Cardiac muscle cell (in vitro differentiated cells and primary cell): ENCODE measurements around the gene MGAT5. TPM values are rescaled to one million over a fixed set of nuclear protein-coding genes. Genes with fewer than 3 reads are reported as not detected.

Experiments used
- DNase-seq, 2 donors: peaks; one replicate each; pipeline versions ENCODE4 v3.0.0 to v3.0.0-alpha.2; 2010 to 2017; ENCODE audit warnings: low read depth in 1 of 2, low spot score in 1 of 2
- H3K27ac ChIP-seq: fragments of 200-600 bp; sonication (generic); 2 replicates; pipeline ENCODE4 v1.5.1; 2016
- H3K27me3 ChIP-seq: fragments of 200-600 bp; sonication (generic); 2 replicates; pipeline ENCODE4 v1.6.0; 2016; ENCODE audit warnings: control low read depth
- H3K36me3 ChIP-seq: fragments of 200-600 bp; sonication (generic); 2 replicates; pipeline ENCODE4 v1.5.1; 2016; ENCODE audit warnings: control low read depth
- H3K4me1 ChIP-seq: fragments of 200-600 bp; sonication (generic); 2 replicates; pipeline ENCODE4 v1.8.1; 2017; ENCODE audit warnings: low read depth, mild to moderate bottlenecking, mixed run types
- H3K4me3 ChIP-seq: fragments of 200-600 bp; sonication (generic); 2 replicates; pipeline ENCODE4 v1.5.1; 2016; ENCODE audit warnings: mild to moderate bottlenecking
- H3K9me3 ChIP-seq: fragments of 200-600 bp; sonication (generic); 2 replicates; pipeline ENCODE4 v1.5.1; 2017; ENCODE audit warnings: low read depth, mild to moderate bottlenecking, control low read depth
- CTCF ChIP-seq: IDR thresholded peaks from 2 replicates; pipeline ENCODE4 v1.5.1; 2012; ENCODE audit warnings: low read depth, mild to moderate bottlenecking, low read length
- polyA plus RNA-seq: library from polyadenylated mRNA; unstranded; fragments of >200 nt; fragmentation: Nextera tagmentation; extraction: Ambion mirVana; gene quantifications from 2 replicates; pipeline ENCODE4 v1.2.1, GENCODE V29; 2016
- total RNA-seq: library from RNA; depleted of rRNA; stranded (reverse); fragments of >200 nt; gene quantifications from 2 replicates; pipeline ENCODE4 v1.2.3, GENCODE V29; 2016

MGAT5 gene
- total and polyA plus RNA-seq, 2 experiments from 2014 or later: 12.5 to 66.8 TPM

GRCh38 chr2:134273256-134273983 lies 19.5 kb downstream of the MGAT5 start:
- no peaks in the 10 kb centered on the region for H3K9me3 ChIP-seq
- no peaks in the 10 kb centered on the region for H3K27me3 ChIP-seq
- no peak overlapping the region for H3K27ac ChIP-seq
- peaks cover 11% of the 10 kb centered on the region for H3K4me1 ChIP-seq
- H3K36me3 ChIP-seq: no peaks in the 10 kb centered on the region
- no peak overlapping the region for H3K4me3 ChIP-seq
- no peak for TF ChIP-seq CTCF
- no peak for DNase-seq

- Histone ChIP-seq H3K27me3 (no peaks in the 10 kb centered on the region), H3K4me1 (peaks cover 16% of the 10 kb centered on the region), H3K36me3 (no peaks in the 10 kb centered on the region), H3K4me3 (no peak overlapping the region), H3K9me3 (no peaks in the 10 kb centered on the region), H3K27ac (no peak overlapping the region)
- DNase-seq: no peak
- no peak for TF ChIP-seq CTCF
These were observed 20.2 kb downstream of the MGAT5 start for GRCh38 chr2:134274121-134274520.

- H3K36me3 ChIP-seq: no peaks in the 10 kb centered on the region
- no peak for TF ChIP-seq CTCF
- H3K4me1 ChIP-seq: peaks cover 21% of the 10 kb centered on the region
- H3K27me3 ChIP-seq: no peaks in the 10 kb centered on the region
- H3K27ac ChIP-seq: no peak overlapping the region
- DNase-seq: no peak
- no peak overlapping the region for H3K4me3 ChIP-seq
- no peaks in the 10 kb centered on the region for H3K9me3 ChIP-seq
These were observed 21.4 kb downstream of the MGAT5 start for GRCh38 chr2:134275058-134275862.

- Histone ChIP-seq H3K4me3 (no peak overlapping the region), H3K36me3 (no peaks in the 10 kb centered on the region), H3K4me1 (peaks cover 21% of the 10 kb centered on the region), H3K9me3 (no peaks in the 10 kb centered on the region), H3K27ac (no peak overlapping the region), H3K27me3 (no peaks in the 10 kb centered on the region)
- no peak for DNase-seq
- no peak for TF ChIP-seq CTCF
These were observed 22.7 kb downstream of the MGAT5 start for GRCh38 chr2:134276381-134277172.

GRCh38 chr2:134277223-134277622 lies 23.4 kb downstream of the MGAT5 start:
- H3K27ac ChIP-seq: no peak overlapping the region
- DNase-seq: no peak
- H3K9me3 ChIP-seq: no peaks in the 10 kb centered on the region
- no peak for TF ChIP-seq CTCF
- H3K27me3 ChIP-seq: no peaks in the 10 kb centered on the region
- H3K36me3 ChIP-seq: no peaks in the 10 kb centered on the region
- H3K4me1 ChIP-seq: peaks cover 26% of the 10 kb centered on the region
- no peak overlapping the region for H3K4me3 ChIP-seq
